Measurements from ENCODE around the gene CELF4.

- TF ChIP-seq CTCF (IDR thresholded peaks at IDR 0.05) (no peak), POLR2A (IDR thresholded peaks at IDR 0.05) (no peak)
Observed at GRCh38 chr18:37244618-37245017, 321.0 kb downstream of the CELF4 start.

All from upper lobe of left lung (tissue), 4 donors.